AG09309 (cell line): ENCODE results near the gene SRPRB.

Experiments
- DNase-seq: peaks from one replicate; pipeline ENCODE4 v3.0.0-alpha.2; 2010; ENCODE audit warnings: low read depth
- H3K4me3 ChIP-seq: 2 replicates; pipeline ENCODE4 v1.5.1; 2011; ENCODE audit warnings: mild to moderate bottlenecking, low read depth, low read length, moderate library complexity; ENCODE audit not compliant: control insufficient read depth
- TF ChIP-seq, protein P1 (sequence below): IDR thresholded peaks from 2 replicates; pipeline ENCODE4 v1.5.1; 2011; ENCODE audit warnings: mild to moderate bottlenecking, low read depth, low read length, inconsistent platforms; ENCODE audit not compliant: insufficient read depth, control insufficient read depth; ENCODE audit errors: missing control alignments

SRPRB gene

DNA sequence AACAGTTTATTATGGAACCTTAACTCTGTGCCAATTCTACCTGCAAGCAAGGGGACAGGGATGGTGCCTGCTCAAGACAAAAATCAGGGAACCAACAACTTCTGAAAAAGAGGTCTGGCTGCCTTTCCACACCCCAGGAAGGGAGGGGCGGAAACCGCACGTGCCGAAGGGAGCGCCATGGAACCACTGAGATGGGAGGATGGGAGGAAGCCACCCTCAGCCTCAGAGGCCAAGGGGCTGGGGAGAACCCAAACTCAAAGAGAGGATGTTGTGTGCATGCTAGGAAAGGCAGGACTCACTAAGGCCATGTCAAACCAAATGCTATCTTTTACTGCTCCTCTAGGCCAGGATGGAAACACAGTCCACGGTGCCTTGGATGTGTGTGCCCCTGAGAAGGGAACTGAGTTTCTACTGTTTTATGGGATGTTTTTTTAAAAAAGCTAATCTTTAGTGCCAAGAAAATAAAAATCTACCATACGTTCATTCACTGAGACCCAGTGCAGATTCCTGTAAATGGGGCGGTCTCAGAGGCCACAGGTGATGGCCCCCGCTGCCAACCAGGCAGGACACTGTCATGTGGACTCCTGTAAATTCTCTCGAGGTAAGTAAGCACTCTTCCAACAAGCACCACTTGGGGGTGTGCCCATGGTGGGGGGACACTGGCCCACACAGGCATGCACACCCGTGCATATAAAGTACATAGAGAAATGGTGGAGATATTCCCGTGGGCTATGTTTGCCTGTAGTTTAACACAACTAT lies 20.5 kb downstream of the SRPRB start:
- TF ChIP-seq, protein P1, sequence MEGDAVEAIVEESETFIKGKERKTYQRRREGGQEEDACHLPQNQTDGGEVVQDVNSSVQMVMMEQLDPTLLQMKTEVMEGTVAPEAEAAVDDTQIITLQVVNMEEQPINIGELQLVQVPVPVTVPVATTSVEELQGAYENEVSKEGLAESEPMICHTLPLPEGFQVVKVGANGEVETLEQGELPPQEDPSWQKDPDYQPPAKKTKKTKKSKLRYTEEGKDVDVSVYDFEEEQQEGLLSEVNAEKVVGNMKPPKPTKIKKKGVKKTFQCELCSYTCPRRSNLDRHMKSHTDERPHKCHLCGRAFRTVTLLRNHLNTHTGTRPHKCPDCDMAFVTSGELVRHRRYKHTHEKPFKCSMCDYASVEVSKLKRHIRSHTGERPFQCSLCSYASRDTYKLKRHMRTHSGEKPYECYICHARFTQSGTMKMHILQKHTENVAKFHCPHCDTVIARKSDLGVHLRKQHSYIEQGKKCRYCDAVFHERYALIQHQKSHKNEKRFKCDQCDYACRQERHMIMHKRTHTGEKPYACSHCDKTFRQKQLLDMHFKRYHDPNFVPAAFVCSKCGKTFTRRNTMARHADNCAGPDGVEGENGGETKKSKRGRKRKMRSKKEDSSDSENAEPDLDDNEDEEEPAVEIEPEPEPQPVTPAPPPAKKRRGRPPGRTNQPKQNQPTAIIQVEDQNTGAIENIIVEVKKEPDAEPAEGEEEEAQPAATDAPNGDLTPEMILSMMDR = no peak
- no peak for DNase-seq
- no peak overlapping the region for H3K4me3 ChIP-seq

DNA sequence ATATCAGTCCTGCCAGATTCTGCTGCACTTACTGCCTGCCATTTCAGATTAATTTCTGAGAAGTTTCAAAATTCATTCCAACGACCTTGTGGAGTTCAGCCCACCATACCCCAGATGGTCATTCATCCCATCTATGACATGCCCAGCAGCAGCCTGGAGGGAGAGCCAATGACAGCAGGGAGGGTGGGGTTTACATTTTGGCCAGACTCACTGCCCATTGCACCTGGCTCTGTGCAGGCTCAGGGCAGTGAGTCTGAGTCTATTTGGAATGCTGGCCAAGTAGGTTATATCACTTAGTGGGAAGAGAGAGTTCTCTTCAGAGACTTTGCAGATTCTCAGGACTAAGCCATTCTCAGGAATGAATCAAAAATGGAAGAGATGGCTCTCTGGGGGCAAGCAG lies 21.5 kb downstream of the SRPRB start:
- no peak for DNase-seq
- TF ChIP-seq, protein P1 = no peak
- no peak overlapping the region for H3K4me3 ChIP-seq

DNA sequence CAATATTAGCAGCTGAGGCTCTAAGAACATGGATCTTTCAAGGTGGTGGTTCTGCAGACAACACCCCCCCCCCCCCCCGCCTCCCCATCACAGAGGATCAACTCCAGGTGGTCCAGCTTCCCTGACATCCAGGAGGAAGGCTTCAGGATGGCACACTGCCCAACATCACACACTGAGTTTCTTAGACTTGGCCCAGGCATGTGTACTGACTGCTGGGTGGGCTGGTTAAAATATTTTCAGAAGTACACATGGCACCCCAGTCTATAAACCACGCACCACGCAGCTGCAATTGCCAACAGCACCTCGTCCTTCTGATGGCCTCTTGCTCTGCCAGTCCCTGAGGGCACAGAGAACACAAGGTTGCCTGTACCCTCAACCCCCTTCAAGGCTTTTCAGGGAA lies 22.1 kb downstream of the SRPRB start:
- TF ChIP-seq, protein P1 = no peak
- no peak for DNase-seq
- no peak overlapping the region for H3K4me3 ChIP-seq

DNA sequence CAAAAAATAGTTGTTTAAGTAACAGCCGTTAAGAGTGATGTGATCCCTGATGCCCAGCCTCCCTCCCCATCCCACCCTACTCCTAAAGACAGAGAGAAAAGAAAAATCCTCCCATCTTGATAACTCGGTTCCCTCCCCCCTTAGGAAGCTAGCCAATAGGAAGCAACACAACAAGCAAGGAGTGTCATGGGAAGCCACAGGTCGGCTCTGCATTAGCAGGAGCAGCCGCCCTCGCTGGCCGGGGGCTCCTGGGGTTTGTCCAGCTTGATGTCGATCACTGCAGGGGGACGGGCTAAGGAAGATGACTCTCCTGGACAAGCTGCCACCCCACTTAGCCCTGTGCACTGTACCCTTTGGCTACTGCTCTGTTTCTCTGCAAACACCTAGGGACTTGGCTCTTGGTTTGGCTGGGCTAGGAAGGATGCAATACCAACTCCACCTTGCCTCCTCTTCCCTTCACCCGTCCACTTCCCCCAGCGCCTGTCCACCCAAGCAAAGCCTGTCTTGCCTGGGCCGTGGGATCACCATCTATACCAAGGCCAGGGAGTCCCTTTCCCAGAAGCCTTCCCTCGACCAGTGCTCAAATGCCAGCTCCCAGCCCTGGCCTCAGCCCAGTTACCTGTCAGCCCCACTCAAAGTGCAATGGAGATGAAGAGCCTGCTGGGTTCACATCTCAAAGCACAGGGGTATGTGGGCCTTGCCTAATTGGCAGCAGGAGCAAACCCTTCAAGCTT lies 23.1 kb downstream of the SRPRB start:
- no peak for DNase-seq
- no peak overlapping the region for H3K4me3 ChIP-seq
- TF ChIP-seq, protein P1 = no peak

DNA sequence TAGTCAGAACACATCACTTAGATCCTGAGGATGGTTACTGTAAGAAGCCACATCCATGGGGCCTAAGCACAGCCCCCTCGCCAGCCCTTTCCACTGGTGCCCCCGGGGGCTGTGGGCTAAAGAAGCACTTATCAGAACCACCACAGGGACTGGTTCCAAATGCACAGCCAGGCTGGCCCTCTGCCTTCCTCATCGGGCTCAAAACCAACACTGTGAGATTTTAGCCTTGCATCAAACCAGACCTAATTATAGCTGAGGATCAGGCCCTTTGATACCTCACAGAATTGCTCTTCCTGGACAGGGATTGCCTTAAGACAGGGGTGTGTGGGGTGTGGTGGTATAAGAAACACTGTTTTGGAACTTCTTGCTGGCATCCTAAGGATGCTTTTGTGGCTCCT lies 23.7 kb downstream of the SRPRB start:
- no peak for DNase-seq
- H3K4me3 ChIP-seq = no peak overlapping the region
- TF ChIP-seq, protein P1 = no peak

DNA sequence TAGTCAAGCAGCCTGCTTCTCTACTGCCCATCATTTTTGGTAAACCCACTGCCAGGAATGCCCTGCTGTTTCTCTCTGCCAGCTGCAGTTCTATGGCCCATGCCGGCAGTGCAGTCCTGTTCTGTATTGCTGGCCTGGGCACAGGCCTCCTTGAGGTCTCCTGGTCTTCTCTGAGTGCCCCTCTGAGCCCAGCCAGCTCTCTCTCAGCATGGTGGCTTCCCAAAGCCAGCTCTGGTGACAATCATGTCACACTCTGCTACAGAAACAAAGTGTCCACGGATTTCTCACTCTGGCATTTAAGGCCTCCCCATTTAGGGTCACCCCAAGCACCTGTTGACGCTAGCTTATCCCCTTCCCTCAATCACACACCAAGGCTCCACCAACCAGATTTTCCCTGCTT lies 24.5 kb downstream of the SRPRB start:
- H3K4me3 ChIP-seq = no peak overlapping the region
- TF ChIP-seq, protein P1 = no peak
- DNase-seq = no peak
